Endometrium (tissue), 2 donors: ENCODE results near the gene EDN3.

Experiments used
- FAIRE-seq: peaks from 2 replicates; lab custom pipeline; 2012; peaks lifted over from hg19 to GRCh38; lab: Jason Lieb, UNC
- donor health status: control.
- donor health status: control.

Gene EDN3

GRCh38 chr20:59365611-59366285 is 65.3 kb downstream of the EDN3 start:
- FAIRE-seq: no peak

- FAIRE-seq: no peak
Measured at GRCh38 chr20:59371431-59371830, 71.0 kb downstream of the EDN3 start.

- no peak for FAIRE-seq
Measured at GRCh38 chr20:59374261-59374660, 73.8 kb downstream of the EDN3 start.

GRCh38 chr20:59375541-59375940 is 75.1 kb downstream of the EDN3 start:
- FAIRE-seq: no peak
